Neuronal stem cell (in vitro differentiated cells): Measurements from ENCODE around the gene NXN. TPM values are rescaled to one million over a fixed set of nuclear protein-coding genes. Genes with fewer than 3 reads are reported as not detected.

ENCODE experiments used
- DNase-seq: peaks from one replicate; pipeline ENCODE4 v3.0.0-alpha.2; 2013; ENCODE audit warnings: low spot score
- H2AFZ ChIP-seq: one replicate; pipeline ENCODE4 v1.6.1; 2013; ENCODE audit warnings: mild to moderate bottlenecking, low read length, inconsistent platforms
- H2AK5ac ChIP-seq: 2 replicates; pipeline ENCODE4 v1.6.1; 2013; ENCODE audit warnings: low read depth, mild to moderate bottlenecking, inconsistent platforms, low read length, moderate library complexity, mixed read lengths
- H2BK120ac ChIP-seq: 2 replicates; pipeline ENCODE4 v1.6.1; 2013; ENCODE audit warnings: low read depth, mild to moderate bottlenecking, inconsistent platforms, low read length, moderate library complexity, mixed read lengths
- H2BK12ac ChIP-seq: one replicate; pipeline ENCODE4 v1.6.1; 2013; ENCODE audit warnings: low read length, inconsistent platforms
- H2BK15ac ChIP-seq: 2 replicates; pipeline ENCODE4 v1.6.1; 2013; ENCODE audit warnings: mild to moderate bottlenecking, low read length, inconsistent platforms, mixed read lengths
- H2BK5ac ChIP-seq: one replicate; pipeline ENCODE4 v1.6.1; 2013; ENCODE audit warnings: inconsistent platforms, mild to moderate bottlenecking, low read length, moderate library complexity
- H3K14ac ChIP-seq: one replicate; pipeline ENCODE4 v1.6.1; 2013; ENCODE audit warnings: low read length, inconsistent platforms
- H3K18ac ChIP-seq: 2 replicates; pipeline ENCODE4 v1.6.1; 2013; ENCODE audit warnings: low read length, inconsistent platforms
- H3K23ac ChIP-seq: 2 replicates; pipeline ENCODE4 v1.6.1; 2013; ENCODE audit warnings: low read depth, mild to moderate bottlenecking, mixed read lengths, low read length, inconsistent platforms; ENCODE audit not compliant: poor library complexity
- H3K27ac ChIP-seq: replicated peaks from 3 replicates; pipeline ENCODE4 v1.5.1; 2013; ENCODE audit warnings: low read length, inconsistent platforms
- H3K27me3 ChIP-seq, 3 experiments: 2 replicates each; pipeline ENCODE4 v1.6.1; 2013; ENCODE audit warnings: low read length in 3 of 3, mild to moderate bottlenecking in 2 of 3, inconsistent platforms in 1 of 3, low read depth in 1 of 3, mixed read lengths in 1 of 3, moderate library complexity in 1 of 3; ENCODE audit not compliant: control insufficient read depth in 3 of 3, insufficient read depth in 3 of 3
- H3K36me3 ChIP-seq, 2 donors: replicated peaks in 1 of 2; 2 replicates each; pipeline ENCODE4 v1.6.1; 2013; ENCODE audit warnings: low read length in 2 of 2; ENCODE audit not compliant: control insufficient read depth in 2 of 2, insufficient read depth in 2 of 2
- H3K4ac ChIP-seq: 2 replicates; pipeline ENCODE4 v1.6.1; 2013; ENCODE audit warnings: inconsistent platforms, mild to moderate bottlenecking, low read length, moderate library complexity
- H3K4me1 ChIP-seq, 2 donors: 1 replicate in 1 of 2; 2 replicates in 1 of 2; pipeline ENCODE4 v1.6.1; 2013; ENCODE audit warnings: low read length in 2 of 2, low read depth in 1 of 2; ENCODE audit not compliant: control insufficient read depth in 2 of 2, insufficient read depth in 1 of 2
- H3K4me2 ChIP-seq: one replicate; pipeline ENCODE4 v1.6.1; 2013; ENCODE audit warnings: mild to moderate bottlenecking, low read length, inconsistent platforms; ENCODE audit not compliant: insufficient read depth, poor library complexity, severe bottlenecking
- H3K4me3 ChIP-seq, 2 donors: 2 replicates each; pipeline ENCODE4 v1.5.1; 2013; ENCODE audit warnings: low read length in 2 of 2, mild to moderate bottlenecking in 2 of 2, inconsistent platforms in 1 of 2, moderate library complexity in 1 of 2
- H3K79me1 ChIP-seq: one replicate; pipeline ENCODE4 v1.6.1; 2013; ENCODE audit warnings: low read depth, mild to moderate bottlenecking, inconsistent platforms, low read length, moderate library complexity
- H3K9ac ChIP-seq: one replicate; pipeline ENCODE4 v1.6.1; 2013; ENCODE audit warnings: mild to moderate bottlenecking, low read depth, low read length, inconsistent platforms; ENCODE audit not compliant: poor library complexity
- H3K9me3 ChIP-seq, 2 donors: replicated peaks in 1 of 2; 2 replicates each; pipeline versions ENCODE3 to v1.6.1; 2013; ENCODE audit warnings: low read length in 2 of 2, mild to moderate bottlenecking in 2 of 2, inconsistent platforms in 1 of 2, low read depth in 1 of 2, mixed read lengths in 1 of 2, moderate library complexity in 1 of 2; ENCODE audit not compliant: control insufficient read depth in 2 of 2, insufficient read depth in 1 of 2
- H4K8ac ChIP-seq: one replicate; pipeline ENCODE4 v1.6.1; 2013; ENCODE audit warnings: low read depth, mild to moderate bottlenecking, inconsistent platforms, low read length, moderate library complexity
- H4K91ac ChIP-seq: one replicate; pipeline ENCODE4 v1.6.1; 2013; ENCODE audit warnings: low read length, low read depth, mild to moderate bottlenecking, inconsistent platforms; ENCODE audit not compliant: poor library complexity
- WGBS, 2 donors: extraction: QIAGEN DNeasy Blood & Tissue Kit; methylation state at CpG; one replicate each; pipeline ENCODE4 v1.1.7; 2013; ENCODE audit warnings: missing lambda C conversion rate in 2 of 2, mixed read lengths in 1 of 2; ENCODE audit not compliant: insufficient read length in 2 of 2, insufficient replicate concordance in 1 of 2; ENCODE audit errors: extremely low coverage in 2 of 2; 5-methylcytosine and 5-hydroxymethylcytosine counted together
- polyA plus RNA-seq, 2 experiments: library from polyadenylated mRNA; stranded (reverse); fragments of 200-250 nt; gene quantifications; one replicate each; pipeline ENCODE4 v1.2.3, GENCODE V29; 2013

NXN gene
- polyA plus RNA-seq (2013, experiment 1 of 2) = 68.2 TPM
- polyA plus RNA-seq (2013, experiment 2 of 2) = 67.4 TPM

DNA sequence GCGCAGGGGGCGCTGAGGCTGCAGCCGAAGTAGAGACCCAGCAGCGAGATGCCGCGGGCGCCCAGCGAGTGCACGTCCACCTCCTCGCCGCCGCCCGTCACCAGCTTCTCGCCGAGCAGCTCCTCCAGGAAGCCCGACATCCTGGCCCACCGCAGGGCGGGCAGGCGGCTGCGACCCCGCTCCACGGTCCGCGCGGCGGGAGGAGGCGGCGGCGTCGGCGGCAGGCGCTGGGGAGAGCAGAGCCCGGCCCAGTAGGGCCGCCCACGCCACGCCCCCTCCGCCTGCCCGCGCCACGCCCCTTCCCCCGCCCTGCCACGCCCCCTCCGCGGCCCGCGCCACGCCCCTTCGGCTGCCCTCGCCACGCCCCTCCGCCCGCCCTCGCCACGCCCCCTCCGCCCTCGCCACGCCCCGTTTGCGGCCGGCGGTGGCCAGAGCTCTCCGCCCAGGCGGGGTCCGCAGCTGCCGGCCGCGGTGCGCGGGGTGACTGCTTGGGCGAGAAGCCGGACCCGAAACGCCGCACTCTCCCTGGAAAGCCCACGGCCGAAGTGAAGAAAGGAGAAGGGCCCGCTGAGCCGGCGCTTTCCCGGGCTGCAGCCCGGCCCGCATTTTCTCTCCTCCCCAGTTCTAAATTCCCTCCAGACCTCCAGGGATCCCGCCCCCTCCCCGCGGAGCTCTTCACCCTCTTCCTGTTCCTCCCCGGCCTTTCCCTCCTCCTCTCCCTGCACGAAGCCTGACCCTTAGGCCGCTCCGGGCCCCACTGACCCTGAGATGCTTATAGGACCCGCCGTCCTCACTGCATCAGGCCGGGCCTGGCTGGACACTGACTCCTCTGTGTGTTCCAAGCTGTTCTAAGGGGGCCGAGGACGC, at the start of gene NXN:
Gene NXN, minus strand, starts transcription at position 238 of the 867 bp plus-strand sequence.
- Histone ChIP-seq H4K91ac (no peak within 1 kb of the TSS), H3K14ac (peak within 1 kb of the TSS; percentile 82)
- no CpG with 5 or more reads among the region's 94 CpGs for WGBS, 2 donors

DNA sequence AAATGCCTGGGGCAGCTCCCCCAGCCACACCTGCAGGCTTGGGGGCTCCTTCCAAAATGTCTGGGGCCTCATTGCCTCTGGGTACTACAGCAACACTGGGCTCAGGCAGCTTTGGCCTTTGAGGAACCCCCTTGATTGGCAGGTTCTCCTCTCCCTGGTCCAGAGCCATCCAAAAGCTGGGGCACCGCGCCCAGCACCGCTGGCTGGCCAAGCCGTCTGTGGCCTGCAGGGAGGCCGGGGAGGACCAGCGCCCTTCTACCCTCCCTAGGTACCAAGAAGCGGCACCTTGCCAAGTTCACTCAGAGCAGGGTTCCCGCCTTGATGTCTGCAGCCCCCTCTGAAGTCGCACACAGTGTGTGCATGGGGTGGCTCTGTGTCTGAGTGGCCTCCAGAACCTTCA, 47.5 kb upstream of the NXN start:
- WGBS, 2 donors = no CpG with 5 or more reads among the region's 9 CpGs
- no peak overlapping the region for H2BK5ac ChIP-seq
- no peaks in the 10 kb centered on the region for H3K36me3 ChIP-seq
- H3K9me3 ChIP-seq = no peaks in the 10 kb centered on the region
- H3K4me3 ChIP-seq = no peak overlapping the region
- no peak overlapping the region for H2AFZ ChIP-seq
- H2BK15ac ChIP-seq = no peak overlapping the region
- no peak for DNase-seq
- peaks cover 0 to 6% (median 0%) of the 10 kb centered on the region in 3 experiments for H3K27me3 ChIP-seq
- peaks cover 7% of the 10 kb centered on the region for H3K79me1 ChIP-seq
- no peak overlapping the region for H3K4ac ChIP-seq
- no peak overlapping the region for H3K23ac ChIP-seq
- no peak overlapping the region for H3K4me2 ChIP-seq
- H2BK12ac ChIP-seq = no peak overlapping the region
- H2AK5ac ChIP-seq = no peak overlapping the region
- no peak overlapping the region for H4K8ac ChIP-seq
- H3K9ac ChIP-seq = no peak overlapping the region
- no peak overlapping the region for H2BK120ac ChIP-seq
- no peak overlapping the region for H3K14ac ChIP-seq
- peaks cover 0 to 10% of the 10 kb centered on the region in 2 donors for H3K4me1 ChIP-seq
- H4K91ac ChIP-seq = no peak overlapping the region
- H3K18ac ChIP-seq = no peak overlapping the region
- no peak overlapping the region for H3K27ac ChIP-seq

More for the DNA sequence above, at the start of gene NXN:
- Histone ChIP-seq H3K27me3 (no peaks in the 10 kb centered on the region), H3K4me3 (peak within 1 kb of the TSS; percentile 85 to 100), H2BK120ac (no peak within 1 kb of the TSS), H3K18ac (peak within 1 kb of the TSS; percentile 98), H3K79me1 (peaks cover 2% of the 10 kb centered on the region), H2AK5ac (peak within 1 kb of the TSS; percentile 98), H3K4me2 (peak within 1 kb of the TSS; percentile 63), H2BK5ac (peak within 1 kb of the TSS; percentile 62), H3K9ac (peak within 1 kb of the TSS; percentile 97), H3K4me1 (peaks cover 6 to 15% of the 10 kb centered on the region in 2 donors), H3K4ac (peak within 1 kb of the TSS; percentile 10), H3K36me3 (peaks cover 0 to 18% of the 10 kb centered on the region in 2 donors), H2BK12ac (no peak within 1 kb of the TSS), H3K23ac (peak within 1 kb of the TSS; percentile 99), H2BK15ac (peak within 1 kb of the TSS; percentile 74), H3K27ac (peak within 1 kb of the TSS; percentile 85), H3K9me3 (no peaks in the 10 kb centered on the region), H2AFZ (peak within 1 kb of the TSS; percentile 89), H4K8ac (peak within 1 kb of the TSS; percentile 82)
- peak; percentile 83 for DNase-seq

DNA sequence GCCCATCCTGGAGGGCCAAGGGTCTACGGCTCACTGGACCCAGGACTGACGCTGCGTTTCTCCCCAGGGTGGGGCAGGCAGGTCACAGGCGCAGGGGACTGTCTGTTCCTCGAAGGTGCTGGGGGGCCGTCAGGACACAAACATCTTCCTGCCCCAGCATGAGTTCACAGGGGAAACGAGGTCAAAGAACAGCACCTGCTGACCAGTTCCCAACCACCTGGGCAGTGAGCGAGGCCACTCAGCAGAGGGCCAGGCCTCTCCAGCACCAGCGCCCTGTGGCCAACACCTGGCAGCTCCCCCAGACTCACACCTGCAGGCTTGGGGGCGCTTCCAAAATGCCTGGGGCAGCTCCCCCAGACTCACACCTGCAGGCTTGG, 47.0 kb upstream of the NXN start:
- H2AK5ac ChIP-seq = no peak overlapping the region
- no peak overlapping the region for H3K9ac ChIP-seq
- H3K36me3 ChIP-seq = no peaks in the 10 kb centered on the region
- no peak overlapping the region for H2BK12ac ChIP-seq
- H3K9me3 ChIP-seq = no peaks in the 10 kb centered on the region
- H3K4me3 ChIP-seq = no peak overlapping the region
- no peak overlapping the region for H2BK5ac ChIP-seq
- H3K27ac ChIP-seq = no peak overlapping the region
- H3K14ac ChIP-seq = no peak overlapping the region
- no peak overlapping the region for H2AFZ ChIP-seq
- H3K4me2 ChIP-seq = no peak overlapping the region
- no peak overlapping the region for H4K8ac ChIP-seq
- H3K27me3 ChIP-seq = peaks cover 0 to 5% (median 0%) of the 10 kb centered on the region in 3 experiments
- H2BK15ac ChIP-seq = no peak overlapping the region
- H4K91ac ChIP-seq = no peak overlapping the region
- H3K79me1 ChIP-seq = peaks cover 7% of the 10 kb centered on the region
- H2BK120ac ChIP-seq = no peak overlapping the region
- WGBS, 2 donors = no CpG with 5 or more reads among the region's 10 CpGs
- no peak overlapping the region for H3K18ac ChIP-seq
- no peak for DNase-seq
- no peak overlapping the region for H3K4ac ChIP-seq
- H3K23ac ChIP-seq = no peak overlapping the region
- H3K4me1 ChIP-seq = peaks cover 0 to 10% of the 10 kb centered on the region in 2 donors
